Suprapubic skin (tissue), 3 donors: ENCODE results near the gene BLVRB.

Experiments
- EP300 ChIP-seq: sonication (generic); formaldehyde crosslinking; IDR thresholded peaks from one replicate; pipeline ENCODE4 v1.6.1; 2017; ENCODE audit warnings: antibody characterized with exemption
- TF ChIP-seq, protein P1 (sequence below), 2 donors: fragments of 200-600 bp in 1 of 2; fragments of 450-650 bp in 1 of 2; sonication (generic) in 1 of 2; IDR thresholded peaks; one replicate each; pipeline ENCODE4 v1.5.1; 2016 to 2019; ENCODE audit warnings: antibody characterized with exemption in 2 of 2, mild to moderate bottlenecking in 1 of 2, moderate library complexity in 1 of 2

GRCh38 chr19:40489882-40490230 lies 24.3 kb upstream of the BLVRB start:
- TF ChIP-seq, protein P1, sequence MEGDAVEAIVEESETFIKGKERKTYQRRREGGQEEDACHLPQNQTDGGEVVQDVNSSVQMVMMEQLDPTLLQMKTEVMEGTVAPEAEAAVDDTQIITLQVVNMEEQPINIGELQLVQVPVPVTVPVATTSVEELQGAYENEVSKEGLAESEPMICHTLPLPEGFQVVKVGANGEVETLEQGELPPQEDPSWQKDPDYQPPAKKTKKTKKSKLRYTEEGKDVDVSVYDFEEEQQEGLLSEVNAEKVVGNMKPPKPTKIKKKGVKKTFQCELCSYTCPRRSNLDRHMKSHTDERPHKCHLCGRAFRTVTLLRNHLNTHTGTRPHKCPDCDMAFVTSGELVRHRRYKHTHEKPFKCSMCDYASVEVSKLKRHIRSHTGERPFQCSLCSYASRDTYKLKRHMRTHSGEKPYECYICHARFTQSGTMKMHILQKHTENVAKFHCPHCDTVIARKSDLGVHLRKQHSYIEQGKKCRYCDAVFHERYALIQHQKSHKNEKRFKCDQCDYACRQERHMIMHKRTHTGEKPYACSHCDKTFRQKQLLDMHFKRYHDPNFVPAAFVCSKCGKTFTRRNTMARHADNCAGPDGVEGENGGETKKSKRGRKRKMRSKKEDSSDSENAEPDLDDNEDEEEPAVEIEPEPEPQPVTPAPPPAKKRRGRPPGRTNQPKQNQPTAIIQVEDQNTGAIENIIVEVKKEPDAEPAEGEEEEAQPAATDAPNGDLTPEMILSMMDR (IDR thresholded peaks at IDR 0.05), result no peak
- no peak for TF ChIP-seq EP300
